ENCODE data around the gene ELMO2.
A peak's percentile ranks its signal among the peaks of the same experiment; 100 is the strongest.

ELMO2 gene

GRCh38 chr20:46350201-46350985 is 56.0 kb downstream of the ELMO2 start:
- peak; percentile 13 for DNase-seq

- no peak for DNase-seq
Measured at GRCh38 chr20:46349742-46350056, 56.7 kb downstream of the ELMO2 start.

GRCh38 chr20:46349035-46349741 is 57.2 kb downstream of the ELMO2 start:
- DNase-seq = peak; percentile 33

- no peak for DNase-seq
Measured at GRCh38 chr20:46347841-46348803, 58.3 kb downstream of the ELMO2 start.

- DNase-seq = no peak
Measured at GRCh38 chr20:46346770-46347169, 59.6 kb downstream of the ELMO2 start.

- no peak for DNase-seq
Measured at GRCh38 chr20:46344488-46345162, 61.8 kb downstream of the ELMO2 start.

GRCh38 chr20:46343975-46344357 is 62.4 kb downstream of the ELMO2 start:
- no peak for DNase-seq

- DNase-seq = no peak
Measured at GRCh38 chr20:46343348-46343974, 63.0 kb downstream of the ELMO2 start.

GRCh38 chr20:46342451-46343347 is 63.7 kb downstream of the ELMO2 start:
- no peak for DNase-seq

GRCh38 chr20:46342010-46342378 is 64.4 kb downstream of the ELMO2 start:
- DNase-seq = no peak

GRCh38 chr20:46341074-46342009 is 65.1 kb downstream of the ELMO2 start:
- no peak for DNase-seq

GRCh38 chr20:46339037-46339436 is 67.4 kb downstream of the ELMO2 start:
- no peak for DNase-seq

- no peak for DNase-seq
Measured at GRCh38 chr20:46336735-46337134, 69.7 kb downstream of the ELMO2 start.

GRCh38 chr20:46334303-46334904 is 72.0 kb downstream of the ELMO2 start:
- DNase-seq = no peak

GRCh38 chr20:46333161-46333991 is 73.0 kb downstream of the ELMO2 start:
- no peak for DNase-seq

- no peak for DNase-seq
Measured at GRCh38 chr20:46332373-46333160, 73.8 kb downstream of the ELMO2 start.

GRCh38 chr20:46331611-46332361 is 74.6 kb downstream of the ELMO2 start:
- DNase-seq = no peak
